K562 (cell line): ENCODE data around the gene RUNX1. TPM values are rescaled to one million over a fixed set of nuclear protein-coding genes. Genes with fewer than 3 reads are reported as not detected.

Source experiments
- ATAC-seq: fragments of 200-7000 bp; cut with Tn5 transposase; 3 replicates; pipeline ENCODE4 v1.9.1; 2020; ENCODE audit warnings: moderate library complexity
- BruUV-seq: library from RNA; stranded (reverse); fragments of 400-500 nt; replicated peaks from 2 replicates; lab custom pipeline; 2021; lab: Mats Ljungman, UMichigan
- CTCF ChIA-PET: fragments of 300-600 bp; formaldehyde crosslinking; extraction: SDS; loops from one replicate; lab custom pipeline; 2021; ENCODE audit warnings: low intra/inter-chr PET ratio; lab: Yijun Ruan, JAX
- POLR2A ChIA-PET: fragments of 300-600, 350-650 bp; sonication (Branson Sonifier 250); formaldehyde crosslinking; extraction: SDS; loops from one replicate; lab custom pipeline; 2021; ENCODE audit warnings: antibody characterized with exemption, inconsistent platforms; lab: Yijun Ruan, JAX
- DNase-seq, 4 experiments: peaks; one replicate each; pipeline versions ENCODE4 v3.0.0 to v3.0.0-alpha.2; 2011 to 2018; ENCODE audit warnings: low spot score in 3 of 4, mixed read lengths in 3 of 4; ENCODE audit errors: extremely low read depth in 1 of 4
- FAIRE-seq: peaks from 2 replicates; lab custom pipeline; 2011; peaks lifted over from hg19 to GRCh38; lab: Jason Lieb, UNC
- H2AFZ ChIP-seq: 2 replicates; pipeline ENCODE4 v1.6.0; 2011; ENCODE audit warnings: low read depth, low read length, control low read depth, inconsistent platforms
- H3K27ac ChIP-seq: fragments of 200-600 bp; 3 replicates; pipeline ENCODE4 v1.8.0; 2011; ENCODE audit warnings: low read depth, mild to moderate bottlenecking, control low read depth, inconsistent platforms, low read length, moderate library complexity, mixed read lengths; ENCODE audit errors: extremely low read depth
- H3K27me3 ChIP-seq, 2 experiments: fragments of 300-600 bp in 1 of 2; 2 replicates in 1 of 2; 3 replicates in 1 of 2; pipeline versions ENCODE4 v1.6.0 to v1.8.0; 2011; ENCODE audit warnings: inconsistent platforms in 2 of 2, low read length in 2 of 2, mild to moderate bottlenecking in 1 of 2, mixed read lengths in 1 of 2, moderate library complexity in 1 of 2; ENCODE audit not compliant: control insufficient read depth in 2 of 2, insufficient read depth in 2 of 2
- H3K36me3 ChIP-seq: fragments of 300-600 bp; 3 replicates; pipeline ENCODE4 v1.8.0; 2011; ENCODE audit warnings: mild to moderate bottlenecking, low read length, inconsistent platforms; ENCODE audit not compliant: control insufficient read depth, insufficient read depth
- H3K4me1 ChIP-seq, 2 experiments: fragments of 200-600 bp in 1 of 2; replicated peaks in 1 of 2; 2 replicates in 1 of 2; 3 replicates in 1 of 2; pipeline versions ENCODE4 v1.5.1 to v1.8.0; 2011; ENCODE audit warnings: inconsistent platforms in 2 of 2, low read length in 2 of 2, mild to moderate bottlenecking in 1 of 2, mixed read lengths in 1 of 2, moderate library complexity in 1 of 2; ENCODE audit not compliant: control insufficient read depth in 2 of 2, insufficient read depth in 2 of 2
- H3K4me2 ChIP-seq: 2 replicates; pipeline ENCODE4 v1.6.1; 2011; ENCODE audit warnings: low read length, control low read depth, inconsistent platforms, mixed read lengths; ENCODE audit not compliant: insufficient read depth
- H3K4me3 ChIP-seq: fragments of 200-600 bp; sonication (generic), shearing (Covaris generic); 2 replicates; pipeline ENCODE4 v1.5.1; 2016; ENCODE audit warnings: control low read depth, inconsistent platforms
- H3K79me2 ChIP-seq: fragments of 200-600 bp; 3 replicates; pipeline ENCODE4 v1.8.0; 2011; ENCODE audit warnings: low read length, inconsistent platforms; ENCODE audit not compliant: control insufficient read depth, insufficient read depth
- H3K9ac ChIP-seq, 2 experiments: 2 replicates each; pipeline versions ENCODE4 v1.6.0 to v1.6.1; 2011; ENCODE audit warnings: low read depth in 2 of 2, low read length in 2 of 2, control low read depth in 1 of 2, inconsistent platforms in 1 of 2, mild to moderate bottlenecking in 1 of 2, mixed read lengths in 1 of 2; ENCODE audit not compliant: insufficient read depth in 1 of 2
- H3K9me1 ChIP-seq: one replicate; pipeline ENCODE4 v1.6.0; 2011; ENCODE audit warnings: inconsistent platforms, mild to moderate bottlenecking, low read length, moderate library complexity; ENCODE audit not compliant: control insufficient read depth, insufficient read depth
- H3K9me3 ChIP-seq: replicated peaks from 2 replicates; pipeline ENCODE4 v1.5.1; 2011; ENCODE audit warnings: low read depth, low read length, inconsistent platforms; ENCODE audit not compliant: control insufficient read depth, insufficient read depth
- H4K20me1 ChIP-seq: replicated peaks from 2 replicates; pipeline ENCODE4 v1.6.1; 2011; ENCODE audit warnings: low read length, inconsistent platforms, mixed read lengths; ENCODE audit not compliant: control insufficient read depth, insufficient read depth
- ATF3 ChIP-seq, 2 experiments: fragments of 450-650 bp in 1 of 2; sonication (generic) in 1 of 2; formaldehyde crosslinking in 1 of 2; IDR thresholded peaks in 1 of 2; conservative IDR thresholded peaks in 1 of 2; 2 replicates each; pipeline versions ENCODE4 v1.6.1 to v1.8.1; 2016 to 2023; ENCODE audit warnings: mild to moderate bottlenecking in 2 of 2, moderate library complexity in 2 of 2, inconsistent platforms in 1 of 2, missing genetic modification reagents in 1 of 2
- CEBPB ChIP-seq: fragments of 450-650 bp; IDR thresholded peaks from 2 replicates; pipeline ENCODE4 v1.6.1; 2016; ENCODE audit warnings: missing genetic modification characterization, missing compliant biosample characterization
- CEBPG ChIP-seq, 3 experiments: fragments of 200-800 bp in 1 of 3; sonication (Bioruptor generic) in 1 of 3; sonication (generic) in 1 of 3; formaldehyde crosslinking in 1 of 3; IDR thresholded peaks in 2 of 3; conservative IDR thresholded peaks in 1 of 3; 2 replicates each; pipeline versions ENCODE4 v1.6.1 to v1.8.0; 2016 to 2022; ENCODE audit warnings: missing compliant biosample characterization in 2 of 3, missing genetic modification characterization in 2 of 3, mild to moderate bottlenecking in 1 of 3, missing genetic modification reagents in 1 of 3
- MBD1 ChIP-seq: fragments of 250-450 bp; sonication (Bioruptor Pico); IDR thresholded peaks from 2 replicates; pipeline ENCODE4 v1.8.0; 2022; ENCODE audit warnings: inconsistent platforms
- WGBS: fragments of 100-300 bp; shearing (Covaris generic); methylation state at CpG from one replicate; pipeline ENCODE4 v1.1.6; 2016; ENCODE audit warnings: low coverage, mixed read lengths; ENCODE audit not compliant: insufficient coverage; ENCODE audit errors: missing lambda C conversion rate; 5-methylcytosine and 5-hydroxymethylcytosine counted together
- in situ Hi-C: fragments of 300-500 bp; cut with MboI; formaldehyde crosslinking; loops from 4 replicates; pipeline ENCODE4 v1.15.0; 2018; ENCODE audit warnings: inconsistent platforms, mixed read lengths
- intact Hi-C: fragments of 100-400 bp; cut with micrococcal nuclease; formaldehyde crosslinking; loops from 2 replicates; pipeline ENCODE4 v1.14.2; 2022
- polyA plus RNA-seq, 8 experiments: library from polyadenylated mRNA; depleted of rRNA in 4 of 8; stranded (reverse) in 5 of 8; unstranded in 3 of 8; fragments of >200 nt; fragmentation: Nextera tagmentation in 2 of 8; fragmentation: Illumina TruSeq in 1 of 8; extraction: Ambion mirVana in 2 of 8; extraction: Trizol in 1 of 8; gene quantifications; 2 replicates each; pipeline versions ENCODE4 v1.2.1 to v1.2.3, GENCODE V29; 2011 to 2014; ENCODE audit warnings: inconsistent platforms in 1 of 8, missing spikeins in 1 of 8
- total RNA-seq, 7 experiments: library from RNA; depleted of rRNA in 6 of 7; stranded (reverse); fragments of >200 nt in 6 of 7; fragmentation: Illumina TruSeq in 2 of 7; extraction: Trizol in 2 of 7; gene quantifications; 2 replicates each; pipeline versions ENCODE4 v1.2.1 to v1.2.3, GENCODE V29; 2011 to 2021; ENCODE audit warnings: low replicate concordance in 1 of 7

The RUNX1 gene
- total and polyA plus RNA-seq, 9 of the 15 experiments (the other 6 are each of a cell fraction or from before 2014, with no cell fraction given), result 2.2 to 68.6 (median 17.8) TPM

GRCh38 chr21:35017256-35017655 lies 31.8 kb downstream of the RUNX1 start:
- no peak for FAIRE-seq
- H2AFZ ChIP-seq, result no peak overlapping the region
- no peak overlapping the region for H3K27ac ChIP-seq
- ChIA-PET POLR2A (interaction anchor here (0.8 to 1.8 kb wide), 4 partner anchors 9 to 129 kb away, joined by 4 to 10 read pairs (median 5); no protein-coding TSS in a partner anchor), CTCF (no interaction called here)
- H3K36me3 ChIP-seq, result no peaks in the 10 kb centered on the region
- in situ Hi-C loops, result no loop called here
- no TSS peak for BruUV-seq
- DNase-seq, result no peak
- TF ChIP-seq CEBPG (CRISPR knock-in tag; IDR thresholded peaks at IDR 0.05), result peak; percentile 74
- TF ChIP-seq CEBPG (tag; conservative IDR thresholded peaks at IDR 0.05 in 1 of 2, IDR thresholded peaks at IDR 0.05 in 1 of 2), result peak; percentile 55 to 77; a peak in 3 of 4 replicates
- TF ChIP-seq CEBPB (tag), result peak; percentile 66; the same call in 1 of the 2 replicates
- TF ChIP-seq ATF3 (IDR thresholded peaks at IDR 0.05), result peak; percentile 89
- TF ChIP-seq ATF3 (CRISPR knock-in tag; conservative IDR thresholded peaks at IDR 0.05), result 0 out of 2 replicates have a peak, but pooled peaks have one; percentile 11
- no peak for TF ChIP-seq MBD1
- H3K4me2 ChIP-seq, result no peak overlapping the region
- H3K27me3 ChIP-seq, result no peaks in the 10 kb centered on the region; a peak in 1 of 5 replicates
- no peak for ATAC-seq
- H3K4me3 ChIP-seq, result no peak overlapping the region
- no peaks in the 10 kb centered on the region; the same call in 2 of the 3 replicates for H3K79me2 ChIP-seq
- intact Hi-C loops, result no loop called here
- H3K9me3 ChIP-seq, result no peaks in the 10 kb centered on the region
- H4K20me1 ChIP-seq, result no peaks in the 10 kb centered on the region
- H3K9ac ChIP-seq, result no peak overlapping the region
- 61% methylated on average over 6 of the region's 6 CpGs for WGBS
- peaks cover 9 to 32% of the 10 kb centered on the region in 2 experiments for H3K4me1 ChIP-seq
- no peaks in the 10 kb centered on the region for H3K9me1 ChIP-seq
